SK-N-MC (cell line): ENCODE results near the gene LRRC27.

Experiments
- DNase-seq: peaks from one replicate; pipeline ENCODE4 v3.0.0-alpha.2; 2011; ENCODE audit warnings: low read depth, low spot score
- H3K27ac ChIP-seq: fragments of 200-600 bp; sonication (generic); 2 replicates; pipeline ENCODE4 v1.5.1; 2016; ENCODE audit warnings: mixed run types
- H3K36me3 ChIP-seq: fragments of 200-600 bp; sonication (generic); 2 replicates; pipeline ENCODE4 v1.6.1; 2017; ENCODE audit warnings: antibody characterized with exemption, low read length, mixed read lengths; ENCODE audit not compliant: insufficient read depth
- H3K4me3 ChIP-seq: fragments of 200-600 bp; sonication (generic); 2 replicates; pipeline ENCODE4 v1.5.1; 2016
- H3K9ac ChIP-seq: fragments of 200-600 bp; sonication (generic); 2 replicates; pipeline ENCODE4 v1.8.0; 2017; ENCODE audit warnings: mixed run types, mixed read lengths; ENCODE audit not compliant: insufficient read length
- H3K9me3 ChIP-seq: fragments of 200-600 bp; sonication (generic); 2 replicates; pipeline ENCODE4 v1.6.1; 2017; ENCODE audit warnings: low read depth, mild to moderate bottlenecking, antibody characterized with exemption, low read length, moderate library complexity, mixed read lengths
- EZH2 ChIP-seq: fragments of 200-600 bp; sonication (generic); IDR thresholded peaks from one replicate; pipeline ENCODE4 v1.6.1; 2017; ENCODE audit warnings: antibody characterized with exemption
- FOXP2 ChIP-seq: optimal IDR thresholded peaks from 2 replicates; pipeline ENCODE3; 2011; ENCODE audit warnings: mild to moderate bottlenecking, moderate library complexity; ENCODE audit not compliant: insufficient read depth; ENCODE audit errors: extremely low read length, control extremely low read depth
- POLR2AphosphoS5 ChIP-seq: IDR thresholded peaks from 2 replicates; pipeline ENCODE4 v1.6.1; 2012; ENCODE audit warnings: mild to moderate bottlenecking, low read depth, low read length, borderline replicate concordance

LRRC27 gene

GRCh38 chr10:132320654-132321469 is 11.1 kb upstream of the LRRC27 start:
- no peaks in the 10 kb centered on the region for H3K9me3 ChIP-seq
- TF ChIP-seq FOXP2 (no peak), POLR2AphosphoS5 (no peak), EZH2 (no peak)
- no peak overlapping the region for H3K9ac ChIP-seq
- H3K27ac ChIP-seq: no peak overlapping the region
- DNase-seq: no peak
- no peaks in the 10 kb centered on the region for H3K36me3 ChIP-seq
- H3K4me3 ChIP-seq: no peak overlapping the region

- Histone ChIP-seq H3K4me3 (no peak overlapping the region), H3K36me3 (no peaks in the 10 kb centered on the region), H3K9me3 (no peaks in the 10 kb centered on the region), H3K27ac (no peak overlapping the region), H3K9ac (no peak overlapping the region)
- no peak for DNase-seq
- TF ChIP-seq FOXP2: no peak
- no peak for TF ChIP-seq POLR2AphosphoS5
- no peak for TF ChIP-seq EZH2
Observed at GRCh38 chr10:132321726-132322125, 10.3 kb upstream of the LRRC27 start.

- DNase-seq: no peak
- TF ChIP-seq EZH2 (no peak), POLR2AphosphoS5 (no peak), FOXP2 (no peak)
Observed at GRCh38 chr10:132322586-132323048, 9.4 kb upstream of the LRRC27 start.

GRCh38 chr10:132324186-132324585 is 7.8 kb upstream of the LRRC27 start:
- DNase-seq: no peak

More at GRCh38 chr10:132322586-132323048, 9.4 kb upstream of the LRRC27 start:
- no peak overlapping the region for H3K9ac ChIP-seq
- H3K36me3 ChIP-seq: no peaks in the 10 kb centered on the region
- no peaks in the 10 kb centered on the region for H3K9me3 ChIP-seq
- no peak overlapping the region for H3K4me3 ChIP-seq
- peak overlapping the region; percentile 68; the same call in 1 of the 2 replicates for H3K27ac ChIP-seq

GRCh38 chr10:132326344-132326889 is 5.6 kb upstream of the LRRC27 start:
- no peak overlapping the region for H3K9ac ChIP-seq
- no peaks in the 10 kb centered on the region for H3K9me3 ChIP-seq
- no peak for DNase-seq
- no peak overlapping the region for H3K4me3 ChIP-seq
- TF ChIP-seq FOXP2 (no peak), EZH2 (no peak), POLR2AphosphoS5 (no peak)
- no peaks in the 10 kb centered on the region for H3K36me3 ChIP-seq
- no peak overlapping the region for H3K27ac ChIP-seq

More at GRCh38 chr10:132324186-132324585, 7.8 kb upstream of the LRRC27 start:
- no peak overlapping the region for H3K4me3 ChIP-seq
- H3K36me3 ChIP-seq: no peaks in the 10 kb centered on the region
- no peak overlapping the region for H3K27ac ChIP-seq
- H3K9ac ChIP-seq: no peak overlapping the region
- no peaks in the 10 kb centered on the region for H3K9me3 ChIP-seq
- no peak for TF ChIP-seq POLR2AphosphoS5

GRCh38 chr10:132326925-132327324 is 5.1 kb upstream of the LRRC27 start:
- Histone ChIP-seq H3K9ac (no peak overlapping the region), H3K36me3 (no peaks in the 10 kb centered on the region), H3K27ac (no peak overlapping the region), H3K4me3 (no peak overlapping the region), H3K9me3 (no peaks in the 10 kb centered on the region)
- TF ChIP-seq POLR2AphosphoS5: no peak
- no peak for TF ChIP-seq FOXP2
- no peak for TF ChIP-seq EZH2
- no peak for DNase-seq

GRCh38 chr10:132328106-132328505 is 3.9 kb upstream of the LRRC27 start:
- TF ChIP-seq POLR2AphosphoS5 (no peak), FOXP2 (no peak), EZH2 (no peak)
- no peak overlapping the region for H3K27ac ChIP-seq
- DNase-seq: no peak
- no peak overlapping the region for H3K9ac ChIP-seq
- no peaks in the 10 kb centered on the region for H3K9me3 ChIP-seq
- no peaks in the 10 kb centered on the region for H3K36me3 ChIP-seq
- no peak overlapping the region for H3K4me3 ChIP-seq

GRCh38 chr10:132328738-132329137 is 3.3 kb upstream of the LRRC27 start:
- TF ChIP-seq POLR2AphosphoS5 (no peak), FOXP2 (no peak), EZH2 (no peak)
- Histone ChIP-seq H3K36me3 (no peaks in the 10 kb centered on the region), H3K9me3 (no peaks in the 10 kb centered on the region), H3K27ac (no peak overlapping the region), H3K4me3 (no peak overlapping the region), H3K9ac (no peak overlapping the region)
- DNase-seq: no peak
